Dermis blood vessel endothelial cell (primary cell): ENCODE measurements around the gene SH3TC1. TPM values are rescaled to one million over a fixed set of nuclear protein-coding genes. Genes with fewer than 3 reads are reported as not detected.
A peak's percentile ranks its signal among the peaks of the same experiment; 100 is the strongest.

ENCODE experiments used
- DNase-seq: peaks from one replicate; pipeline ENCODE4 v3.0.0; 2010
- total RNA-seq: library from RNA; depleted of rRNA; stranded (reverse); fragments of >200 nt; gene quantifications from 2 replicates; pipeline ENCODE4 v1.2.3, GENCODE V29; 2014

Gene SH3TC1
- total RNA-seq, 1 donor from 2014 or later = 217 TPM

- DNase-seq = no peak
Observed at GRCh38 chr4:8181844-8182243, 17.2 kb upstream of the SH3TC1 start.

- DNase-seq = no peak
Observed at GRCh38 chr4:8182294-8182693, 16.8 kb upstream of the SH3TC1 start.

- peak; percentile 82 for DNase-seq
Observed at GRCh38 chr4:8182858-8183725, 16.0 kb upstream of the SH3TC1 start.

DNA sequence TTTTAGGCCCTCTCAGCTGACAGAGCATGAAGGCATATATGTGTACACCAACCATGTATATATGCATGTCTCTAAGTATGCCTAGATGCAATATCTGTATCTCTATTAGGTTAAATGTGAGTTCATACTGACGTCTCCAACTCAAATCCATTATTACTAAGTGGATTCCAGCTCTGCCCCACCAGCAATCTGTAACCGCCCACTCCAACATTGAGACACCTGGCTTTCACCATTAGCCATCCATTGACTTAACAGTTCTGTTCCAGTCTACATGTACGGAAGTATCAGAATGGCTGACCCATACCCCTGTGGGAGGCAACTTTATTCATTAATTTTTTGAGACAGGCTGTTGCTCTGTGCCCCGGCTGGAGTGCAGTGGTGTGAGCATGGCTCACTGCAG lies 15.0 kb upstream of the SH3TC1 start:
- no peak for DNase-seq

DNA sequence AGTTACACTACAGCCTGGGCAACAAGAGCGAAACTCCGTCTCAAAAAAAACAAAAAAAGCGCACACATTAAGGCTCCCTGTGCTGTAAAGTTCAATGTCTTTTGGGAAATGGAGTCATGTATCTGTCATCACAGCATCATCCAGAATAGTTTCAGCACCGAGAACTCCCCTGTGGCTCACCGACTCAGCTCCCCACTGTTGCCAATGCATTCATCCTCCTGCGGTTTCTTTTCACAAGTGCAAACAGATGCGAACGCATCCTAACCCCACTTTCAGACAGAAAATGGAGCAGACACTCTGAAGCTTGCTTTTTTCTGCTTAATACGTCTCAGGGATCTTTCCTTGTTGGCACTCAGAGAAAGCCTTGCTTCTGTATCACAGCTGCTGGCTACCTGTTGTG lies 13.8 kb upstream of the SH3TC1 start:
- no peak for DNase-seq

DNA sequence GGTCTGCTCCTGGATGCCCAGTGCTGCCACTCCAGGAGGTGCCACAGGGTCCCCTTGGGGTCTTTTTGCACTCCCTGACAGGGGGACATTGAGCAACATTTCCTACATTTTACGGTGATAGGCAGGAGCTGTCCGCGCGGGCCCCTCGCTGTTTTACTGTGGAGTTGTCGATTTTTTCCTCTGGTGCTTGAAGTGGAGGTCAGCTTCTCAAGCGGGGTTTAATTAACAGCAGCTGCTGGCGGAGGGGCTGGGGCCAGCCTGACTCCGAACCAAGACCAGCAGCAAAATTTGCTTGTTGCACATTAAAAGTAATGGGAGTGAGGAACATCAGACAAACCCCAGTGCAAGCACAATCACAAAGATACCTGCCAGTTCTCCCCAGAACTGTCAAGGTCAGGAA lies 13.2 kb upstream of the SH3TC1 start:
- no peak for DNase-seq

DNA sequence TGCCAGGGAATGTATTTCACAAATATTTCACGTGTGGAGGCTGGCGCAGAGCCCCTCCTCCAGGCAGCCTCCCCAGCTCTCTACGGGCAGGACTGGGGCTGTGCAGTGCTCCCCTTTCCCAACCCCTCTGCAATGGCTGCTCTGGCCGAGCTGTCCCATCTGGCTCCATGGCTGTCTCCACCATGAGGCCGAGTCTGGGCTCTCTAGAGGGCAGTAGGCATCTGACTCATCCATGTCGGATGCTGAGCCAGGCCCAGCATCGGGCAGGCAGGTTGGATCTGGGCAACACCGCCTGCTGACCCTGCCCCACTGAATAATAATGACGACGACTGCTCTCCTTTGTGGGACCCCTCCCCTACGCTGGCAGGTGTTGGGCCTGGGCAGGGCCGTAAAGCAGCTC lies 11.0 kb upstream of the SH3TC1 start:
- peak; percentile 69 for DNase-seq

GRCh38 chr4:8188743-8189550 lies 10.1 kb upstream of the SH3TC1 start:
- no peak for DNase-seq

DNA sequence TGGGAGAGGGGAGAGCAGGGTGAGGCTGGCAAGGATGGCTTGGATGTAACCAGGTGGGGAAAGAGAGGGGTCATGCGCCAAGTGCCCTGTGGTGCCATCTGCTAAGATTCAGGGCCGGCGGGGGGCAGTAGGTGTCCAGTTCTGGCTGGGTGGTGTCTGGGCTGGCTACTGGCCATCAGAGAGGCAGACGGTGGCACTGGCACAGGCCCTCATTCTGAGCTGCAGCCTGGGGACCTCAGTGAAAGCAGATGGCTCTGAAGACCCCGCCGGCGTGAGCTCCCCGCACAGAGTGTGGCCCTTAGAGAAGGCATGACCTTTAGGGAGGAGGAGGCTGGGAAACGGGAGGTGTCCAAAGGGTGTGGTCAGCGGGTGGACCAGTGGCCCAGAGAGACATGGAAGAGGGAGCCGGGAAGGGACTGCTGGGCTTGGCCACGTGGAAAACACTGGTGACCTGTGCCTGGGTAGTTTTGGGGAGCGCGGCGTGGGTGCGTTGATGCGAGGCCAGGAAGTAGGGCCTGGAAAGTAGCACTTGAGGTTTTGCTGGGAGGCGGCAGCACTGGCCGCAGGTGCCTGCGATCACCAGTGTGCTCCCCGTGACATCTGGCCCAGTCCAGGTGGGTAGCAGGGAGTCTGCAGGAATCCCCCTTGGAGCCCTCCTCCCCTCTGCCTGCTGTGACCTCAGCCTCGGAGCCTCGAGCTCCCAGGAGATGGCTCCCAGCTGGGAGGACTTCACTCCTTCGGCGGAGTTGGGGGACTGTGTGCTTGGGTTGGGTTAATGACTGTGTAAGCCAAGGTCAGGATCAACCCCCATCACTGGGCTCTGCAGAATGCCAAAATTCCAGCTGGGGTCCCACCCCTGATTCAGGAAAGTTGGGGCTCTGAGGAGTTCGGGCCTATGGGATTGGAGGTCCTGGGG lies 9.3 kb upstream of the SH3TC1 start:
- DNase-seq = no peak

DNA sequence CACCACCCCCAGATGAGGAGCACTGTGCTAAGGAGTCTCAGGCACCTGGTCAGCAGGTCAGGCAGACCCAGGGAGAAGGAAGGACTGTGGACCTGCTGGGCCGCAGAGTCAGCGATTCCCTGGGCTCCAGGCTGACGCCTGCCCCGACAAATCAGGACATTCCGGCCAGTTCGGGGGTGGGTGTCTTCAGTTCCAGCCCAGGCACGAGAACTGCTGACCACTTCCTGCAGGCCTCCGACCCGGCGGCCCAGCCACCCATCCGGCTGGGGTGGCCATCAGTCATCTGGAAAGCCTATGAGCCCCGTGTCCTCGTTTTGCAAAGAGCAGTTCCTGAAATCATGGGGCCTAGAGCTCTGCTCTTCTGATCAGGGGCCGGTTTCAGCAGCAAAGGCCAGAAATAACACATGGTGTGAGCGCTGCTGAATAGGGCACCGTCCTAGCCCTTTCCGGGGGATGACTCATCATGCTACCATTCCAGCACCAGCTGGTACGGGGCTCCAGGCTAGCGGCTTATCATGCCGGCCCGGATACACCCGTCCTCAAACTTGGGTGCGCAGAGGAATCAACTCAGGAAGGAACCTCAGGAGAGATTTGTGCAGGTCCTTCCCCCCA lies 7.8 kb upstream of the SH3TC1 start:
- peak; percentile 99 for DNase-seq

DNA sequence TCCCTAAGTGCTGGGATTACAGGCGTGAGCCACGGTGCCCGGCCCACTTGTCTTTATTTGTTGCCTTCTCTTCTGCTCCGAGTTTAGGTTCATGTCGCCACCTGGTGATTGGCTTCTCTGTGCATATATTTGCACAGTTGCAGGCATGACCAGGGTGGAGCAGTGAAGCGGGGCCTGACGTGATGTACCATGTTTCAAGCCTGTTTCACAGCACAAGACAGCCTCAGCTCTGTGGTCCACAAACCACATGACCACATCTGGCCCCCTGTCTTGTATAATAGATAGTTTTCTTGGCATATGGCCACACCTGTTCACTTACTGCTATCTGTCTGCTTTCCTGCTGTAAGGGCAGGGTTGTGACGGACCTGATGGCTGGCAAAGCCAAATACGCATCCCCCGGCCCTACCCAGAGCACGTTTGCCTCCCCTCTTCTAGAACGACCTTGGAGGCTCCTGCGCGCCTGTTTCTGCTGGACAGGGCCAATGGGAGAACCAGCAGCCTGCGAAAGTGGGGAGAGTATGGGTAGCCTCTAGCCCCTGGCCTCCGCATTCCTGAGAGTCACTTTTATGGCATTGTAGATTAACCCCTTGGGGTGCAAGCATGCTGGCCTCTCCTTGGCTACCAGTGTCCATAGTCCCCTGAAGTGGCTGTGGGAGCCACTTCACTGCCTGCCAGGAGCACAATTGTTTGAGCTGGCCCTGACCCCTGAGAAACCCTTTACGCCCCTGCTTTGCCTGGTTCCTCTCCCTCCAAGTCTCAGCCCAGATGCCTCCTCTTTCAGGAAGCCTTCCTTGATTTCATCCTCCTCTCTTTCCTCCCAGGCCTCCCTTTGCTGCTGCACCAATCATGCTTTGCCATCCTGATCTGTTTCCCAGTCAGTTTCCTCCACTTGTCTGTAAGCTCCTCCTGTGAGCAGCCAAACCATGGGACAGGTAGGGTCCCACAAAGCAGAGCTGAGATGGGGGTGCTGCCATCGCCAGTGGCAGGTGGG lies 6.0 kb upstream of the SH3TC1 start:
- DNase-seq = peak; percentile 83

DNA sequence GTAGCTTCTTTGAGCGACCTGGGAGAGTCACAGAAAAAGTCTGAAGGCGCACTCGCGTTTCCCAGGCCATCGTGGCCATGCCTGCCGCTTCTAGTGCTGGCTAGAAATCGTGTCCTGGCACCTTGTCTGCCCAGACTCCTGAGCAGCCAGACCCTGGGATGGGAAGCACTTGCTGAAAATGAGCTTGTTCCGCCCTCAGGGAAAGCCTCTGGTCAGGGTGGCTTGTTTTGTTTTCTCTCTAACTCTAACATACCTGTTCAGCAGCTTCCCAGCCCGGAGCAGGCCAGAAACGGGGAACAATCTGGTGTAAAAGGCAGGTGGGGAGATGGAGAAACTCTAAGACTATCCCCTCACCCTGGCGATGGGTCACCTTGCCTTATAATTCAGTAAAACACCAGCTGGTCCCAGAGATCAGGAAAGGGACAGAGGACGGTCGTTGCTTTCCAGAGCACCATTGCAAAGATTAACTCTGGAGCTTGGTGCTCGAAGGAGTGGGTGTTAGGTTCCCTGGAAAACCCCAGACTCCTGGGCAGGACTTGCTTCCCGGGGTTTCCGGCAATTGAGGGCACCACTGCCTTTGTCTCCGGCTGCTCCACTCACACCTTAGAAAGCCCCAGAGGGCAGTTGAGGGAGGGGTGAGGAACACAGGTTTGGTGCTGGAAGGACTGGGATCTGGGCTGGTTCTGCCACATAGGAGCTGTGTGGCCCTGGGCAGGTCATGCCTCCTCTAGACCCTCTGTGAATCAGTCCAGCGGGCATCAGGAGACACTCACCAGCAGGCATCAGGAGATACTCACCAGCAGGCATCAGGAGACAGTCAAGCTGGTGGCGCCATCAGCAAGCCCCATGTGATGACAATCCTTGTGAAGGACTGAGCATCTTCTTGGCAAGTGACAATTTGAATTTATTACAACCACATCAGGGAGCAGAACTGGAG lies 4.5 kb upstream of the SH3TC1 start:
- peak; percentile 54 for DNase-seq

DNA sequence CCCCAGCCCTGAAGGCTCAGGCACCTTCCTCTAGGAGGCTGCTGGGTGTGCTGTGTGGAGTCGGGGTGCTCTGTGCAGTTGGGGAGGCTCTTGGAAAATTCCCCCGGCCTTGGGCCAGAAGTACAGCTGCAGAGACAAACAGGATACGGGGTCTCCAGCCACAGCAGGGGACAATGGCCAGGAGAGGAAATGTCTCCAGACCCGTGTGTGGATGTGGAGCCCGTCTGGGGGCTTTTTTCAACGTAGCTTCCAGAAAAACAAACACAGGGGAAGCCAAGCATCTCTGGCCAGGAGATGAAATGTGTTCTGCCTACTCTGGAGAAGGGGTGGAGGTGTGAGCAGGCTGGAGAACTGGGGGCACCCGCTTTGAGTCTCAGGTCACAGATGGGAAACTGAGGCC lies 3.7 kb upstream of the SH3TC1 start:
- peak; percentile 69 for DNase-seq

GRCh38 chr4:8195841-8196458 lies 3.1 kb upstream of the SH3TC1 start:
- peak; percentile 49 for DNase-seq

- no peak for DNase-seq
Observed at GRCh38 chr4:8197521-8197920, 1.6 kb upstream of the SH3TC1 start.

DNA sequence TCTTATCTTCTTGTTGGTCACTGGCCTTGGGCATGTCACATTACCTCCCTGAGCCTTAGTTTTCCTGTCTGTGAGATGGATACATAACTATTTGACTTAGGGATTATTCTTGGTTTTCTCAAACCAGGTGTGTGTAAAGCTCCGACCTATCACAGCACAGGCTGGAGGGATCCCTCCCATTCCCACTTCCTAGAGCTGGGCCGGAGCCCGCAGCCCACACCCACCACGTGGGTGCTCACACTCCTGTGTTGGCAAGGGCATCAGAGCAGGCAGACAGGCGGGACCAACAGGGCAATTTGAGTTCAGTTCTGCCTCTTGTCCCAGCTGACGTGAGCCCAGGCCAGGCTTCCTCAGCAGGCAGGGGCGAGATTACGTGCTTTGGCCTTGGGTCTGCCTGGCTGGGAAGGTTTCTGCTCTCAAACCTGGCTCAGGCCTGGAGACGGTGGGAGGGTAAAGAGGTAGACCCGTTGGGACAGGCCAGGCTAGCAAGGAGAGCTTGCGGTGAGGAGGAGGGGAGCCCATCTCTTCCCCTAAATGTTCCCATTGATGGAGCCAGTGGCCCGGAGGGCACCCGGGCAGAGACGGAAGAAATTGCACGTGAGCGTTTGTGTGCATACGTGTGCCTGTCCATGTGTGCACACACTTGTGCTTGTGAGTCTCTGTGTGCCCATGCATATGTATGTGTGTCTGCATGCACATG lies 734 bp upstream of the SH3TC1 start:
- no peak for DNase-seq

DNA sequence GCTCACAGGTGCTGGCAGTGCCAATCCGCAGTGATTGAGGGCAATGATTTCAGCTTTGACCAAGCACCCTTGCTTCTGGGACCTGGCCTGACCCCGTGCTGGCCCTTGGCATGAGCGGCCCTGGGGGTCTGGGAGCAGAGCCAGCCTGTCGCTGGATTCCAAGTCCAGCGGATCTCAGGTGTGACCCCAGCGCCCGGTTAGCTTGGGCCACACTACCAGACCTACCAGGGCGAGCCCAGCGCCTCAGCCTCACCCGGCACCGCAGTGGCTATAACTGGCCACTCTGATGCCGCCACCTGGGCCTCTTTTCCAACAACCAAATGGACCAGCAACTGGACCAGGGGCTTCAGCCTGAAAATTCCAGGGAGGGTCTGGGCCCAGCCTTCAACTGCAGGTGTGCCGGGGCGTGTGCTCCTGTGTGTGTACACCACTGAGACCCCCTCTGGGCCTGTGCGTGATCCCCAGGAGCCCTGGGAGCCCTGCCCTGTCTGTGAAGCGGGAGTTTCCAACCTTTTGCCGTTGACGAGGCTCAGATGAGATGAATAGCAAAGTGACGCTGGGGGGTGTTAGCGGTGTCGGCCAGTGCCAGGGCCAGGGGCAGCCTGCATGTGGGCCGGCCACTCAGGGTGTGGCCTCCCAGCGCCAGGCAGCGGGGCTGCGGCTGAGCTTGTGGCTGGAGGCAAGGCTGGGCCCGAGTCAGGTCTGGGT lies 658 bp downstream of the SH3TC1 start:
- DNase-seq = peak; percentile 51
